Measurements from ENCODE around the gene NFATC2IP. TPM values are rescaled to one million over a fixed set of nuclear protein-coding genes. Genes with fewer than 3 reads are reported as not detected.

The NFATC2IP gene
- total and polyA plus RNA-seq, 2 of the 13 experiments (the other 11 are each of a cell fraction or from before 2014, with no cell fraction given), result 32.1 to 48.5 TPM

DNA sequence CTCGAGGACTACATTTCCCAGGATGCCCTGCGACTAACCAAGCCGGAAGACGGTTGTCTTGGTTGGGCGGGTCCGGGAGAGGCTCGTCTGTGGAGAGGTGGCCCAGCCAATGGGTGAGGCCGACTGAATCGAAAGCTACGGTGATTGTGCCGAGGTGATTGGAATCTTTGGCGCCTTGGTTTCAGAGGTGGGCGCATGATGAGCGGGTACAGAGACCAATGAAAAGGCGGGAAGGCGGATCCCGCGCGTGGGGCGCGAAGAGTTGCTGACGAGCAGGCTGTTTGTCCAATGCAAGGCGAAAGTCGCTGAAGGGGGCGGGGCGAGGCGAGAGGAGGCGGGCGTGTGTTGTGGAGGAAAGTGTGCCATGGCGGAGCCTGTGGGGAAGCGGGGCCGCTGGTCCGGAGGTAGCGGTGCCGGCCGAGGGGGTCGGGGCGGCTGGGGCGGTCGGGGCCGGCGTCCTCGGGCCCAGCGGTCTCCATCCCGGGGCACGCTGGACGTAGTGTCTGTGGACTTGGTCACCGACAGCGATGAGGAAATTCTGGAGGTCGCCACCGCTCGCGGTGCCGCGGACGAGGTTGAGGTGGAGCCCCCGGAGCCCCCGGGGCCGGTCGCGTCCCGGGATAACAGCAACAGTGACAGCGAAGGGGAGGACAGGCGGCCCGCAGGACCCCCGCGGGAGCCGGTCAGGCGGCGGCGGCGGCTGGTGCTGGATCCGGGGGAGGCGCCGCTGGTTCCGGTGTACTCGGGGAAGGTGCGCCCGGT is at the start of gene NFATC2IP (continued):
- TF ChIP-seq ZNF10 (CRISPR knock-in tag; IDR thresholded peaks at IDR 0.05; ENCODE audit: borderline replicate concordance, low read depth), result no peak
- TF ChIP-seq ZNF446 (CRISPR knock-in tag; IDR thresholded peaks at IDR 0.05), result peak; percentile 83
- peak; percentile 73; the same call in 1 of the 2 replicates for TF ChIP-seq FOXK1 (CRISPR knock-in tag; IDR thresholded peaks at IDR 0.05; ENCODE audit: borderline replicate concordance, low read depth)
- TF ChIP-seq RBM22 (optimal IDR thresholded peaks at IDR 0.05; ENCODE audit: low read length), result no peak
- TF ChIP-seq, protein P1, sequence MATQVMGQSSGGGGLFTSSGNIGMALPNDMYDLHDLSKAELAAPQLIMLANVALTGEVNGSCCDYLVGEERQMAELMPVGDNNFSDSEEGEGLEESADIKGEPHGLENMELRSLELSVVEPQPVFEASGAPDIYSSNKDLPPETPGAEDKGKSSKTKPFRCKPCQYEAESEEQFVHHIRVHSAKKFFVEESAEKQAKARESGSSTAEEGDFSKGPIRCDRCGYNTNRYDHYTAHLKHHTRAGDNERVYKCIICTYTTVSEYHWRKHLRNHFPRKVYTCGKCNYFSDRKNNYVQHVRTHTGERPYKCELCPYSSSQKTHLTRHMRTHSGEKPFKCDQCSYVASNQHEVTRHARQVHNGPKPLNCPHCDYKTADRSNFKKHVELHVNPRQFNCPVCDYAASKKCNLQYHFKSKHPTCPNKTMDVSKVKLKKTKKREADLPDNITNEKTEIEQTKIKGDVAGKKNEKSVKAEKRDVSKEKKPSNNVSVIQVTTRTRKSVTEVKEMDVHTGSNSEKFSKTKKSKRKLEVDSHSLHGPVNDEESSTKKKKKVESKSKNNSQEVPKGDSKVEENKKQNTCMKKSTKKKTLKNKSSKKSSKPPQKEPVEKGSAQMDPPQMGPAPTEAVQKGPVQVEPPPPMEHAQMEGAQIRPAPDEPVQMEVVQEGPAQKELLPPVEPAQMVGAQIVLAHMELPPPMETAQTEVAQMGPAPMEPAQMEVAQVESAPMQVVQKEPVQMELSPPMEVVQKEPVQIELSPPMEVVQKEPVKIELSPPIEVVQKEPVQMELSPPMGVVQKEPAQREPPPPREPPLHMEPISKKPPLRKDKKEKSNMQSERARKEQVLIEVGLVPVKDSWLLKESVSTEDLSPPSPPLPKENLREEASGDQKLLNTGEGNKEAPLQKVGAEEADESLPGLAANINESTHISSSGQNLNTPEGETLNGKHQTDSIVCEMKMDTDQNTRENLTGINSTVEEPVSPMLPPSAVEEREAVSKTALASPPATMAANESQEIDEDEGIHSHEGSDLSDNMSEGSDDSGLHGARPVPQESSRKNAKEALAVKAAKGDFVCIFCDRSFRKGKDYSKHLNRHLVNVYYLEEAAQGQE (IDR thresholded peaks at IDR 0.05; ENCODE audit: borderline replicate concordance in 1 of 2, low read depth in 1 of 2, low read length in 2 of 2), result no peak; a peak in 1 of 4 replicates
- no peak for TF ChIP-seq ZBTB42 (CRISPR knock-in tag; IDR thresholded peaks at IDR 0.05)
- no peak for TF ChIP-seq ZNF256 (CRISPR knock-in tag; conservative IDR thresholded peaks at IDR 0.05)
- peak; percentile 89 for TF ChIP-seq RBFOX2 (IDR thresholded peaks at IDR 0.05; ENCODE audit: low read depth, low read length)
- TF ChIP-seq, protein P2, sequence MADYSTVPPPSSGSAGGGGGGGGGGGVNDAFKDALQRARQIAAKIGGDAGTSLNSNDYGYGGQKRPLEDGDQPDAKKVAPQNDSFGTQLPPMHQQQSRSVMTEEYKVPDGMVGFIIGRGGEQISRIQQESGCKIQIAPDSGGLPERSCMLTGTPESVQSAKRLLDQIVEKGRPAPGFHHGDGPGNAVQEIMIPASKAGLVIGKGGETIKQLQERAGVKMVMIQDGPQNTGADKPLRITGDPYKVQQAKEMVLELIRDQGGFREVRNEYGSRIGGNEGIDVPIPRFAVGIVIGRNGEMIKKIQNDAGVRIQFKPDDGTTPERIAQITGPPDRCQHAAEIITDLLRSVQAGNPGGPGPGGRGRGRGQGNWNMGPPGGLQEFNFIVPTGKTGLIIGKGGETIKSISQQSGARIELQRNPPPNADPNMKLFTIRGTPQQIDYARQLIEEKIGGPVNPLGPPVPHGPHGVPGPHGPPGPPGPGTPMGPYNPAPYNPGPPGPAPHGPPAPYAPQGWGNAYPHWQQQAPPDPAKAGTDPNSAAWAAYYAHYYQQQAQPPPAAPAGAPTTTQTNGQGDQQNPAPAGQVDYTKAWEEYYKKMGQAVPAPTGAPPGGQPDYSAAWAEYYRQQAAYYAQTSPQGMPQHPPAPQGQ (CRISPR knock-in tag; IDR thresholded peaks at IDR 0.05; ENCODE audit: borderline replicate concordance), result no peak
- TF ChIP-seq, protein P3, sequence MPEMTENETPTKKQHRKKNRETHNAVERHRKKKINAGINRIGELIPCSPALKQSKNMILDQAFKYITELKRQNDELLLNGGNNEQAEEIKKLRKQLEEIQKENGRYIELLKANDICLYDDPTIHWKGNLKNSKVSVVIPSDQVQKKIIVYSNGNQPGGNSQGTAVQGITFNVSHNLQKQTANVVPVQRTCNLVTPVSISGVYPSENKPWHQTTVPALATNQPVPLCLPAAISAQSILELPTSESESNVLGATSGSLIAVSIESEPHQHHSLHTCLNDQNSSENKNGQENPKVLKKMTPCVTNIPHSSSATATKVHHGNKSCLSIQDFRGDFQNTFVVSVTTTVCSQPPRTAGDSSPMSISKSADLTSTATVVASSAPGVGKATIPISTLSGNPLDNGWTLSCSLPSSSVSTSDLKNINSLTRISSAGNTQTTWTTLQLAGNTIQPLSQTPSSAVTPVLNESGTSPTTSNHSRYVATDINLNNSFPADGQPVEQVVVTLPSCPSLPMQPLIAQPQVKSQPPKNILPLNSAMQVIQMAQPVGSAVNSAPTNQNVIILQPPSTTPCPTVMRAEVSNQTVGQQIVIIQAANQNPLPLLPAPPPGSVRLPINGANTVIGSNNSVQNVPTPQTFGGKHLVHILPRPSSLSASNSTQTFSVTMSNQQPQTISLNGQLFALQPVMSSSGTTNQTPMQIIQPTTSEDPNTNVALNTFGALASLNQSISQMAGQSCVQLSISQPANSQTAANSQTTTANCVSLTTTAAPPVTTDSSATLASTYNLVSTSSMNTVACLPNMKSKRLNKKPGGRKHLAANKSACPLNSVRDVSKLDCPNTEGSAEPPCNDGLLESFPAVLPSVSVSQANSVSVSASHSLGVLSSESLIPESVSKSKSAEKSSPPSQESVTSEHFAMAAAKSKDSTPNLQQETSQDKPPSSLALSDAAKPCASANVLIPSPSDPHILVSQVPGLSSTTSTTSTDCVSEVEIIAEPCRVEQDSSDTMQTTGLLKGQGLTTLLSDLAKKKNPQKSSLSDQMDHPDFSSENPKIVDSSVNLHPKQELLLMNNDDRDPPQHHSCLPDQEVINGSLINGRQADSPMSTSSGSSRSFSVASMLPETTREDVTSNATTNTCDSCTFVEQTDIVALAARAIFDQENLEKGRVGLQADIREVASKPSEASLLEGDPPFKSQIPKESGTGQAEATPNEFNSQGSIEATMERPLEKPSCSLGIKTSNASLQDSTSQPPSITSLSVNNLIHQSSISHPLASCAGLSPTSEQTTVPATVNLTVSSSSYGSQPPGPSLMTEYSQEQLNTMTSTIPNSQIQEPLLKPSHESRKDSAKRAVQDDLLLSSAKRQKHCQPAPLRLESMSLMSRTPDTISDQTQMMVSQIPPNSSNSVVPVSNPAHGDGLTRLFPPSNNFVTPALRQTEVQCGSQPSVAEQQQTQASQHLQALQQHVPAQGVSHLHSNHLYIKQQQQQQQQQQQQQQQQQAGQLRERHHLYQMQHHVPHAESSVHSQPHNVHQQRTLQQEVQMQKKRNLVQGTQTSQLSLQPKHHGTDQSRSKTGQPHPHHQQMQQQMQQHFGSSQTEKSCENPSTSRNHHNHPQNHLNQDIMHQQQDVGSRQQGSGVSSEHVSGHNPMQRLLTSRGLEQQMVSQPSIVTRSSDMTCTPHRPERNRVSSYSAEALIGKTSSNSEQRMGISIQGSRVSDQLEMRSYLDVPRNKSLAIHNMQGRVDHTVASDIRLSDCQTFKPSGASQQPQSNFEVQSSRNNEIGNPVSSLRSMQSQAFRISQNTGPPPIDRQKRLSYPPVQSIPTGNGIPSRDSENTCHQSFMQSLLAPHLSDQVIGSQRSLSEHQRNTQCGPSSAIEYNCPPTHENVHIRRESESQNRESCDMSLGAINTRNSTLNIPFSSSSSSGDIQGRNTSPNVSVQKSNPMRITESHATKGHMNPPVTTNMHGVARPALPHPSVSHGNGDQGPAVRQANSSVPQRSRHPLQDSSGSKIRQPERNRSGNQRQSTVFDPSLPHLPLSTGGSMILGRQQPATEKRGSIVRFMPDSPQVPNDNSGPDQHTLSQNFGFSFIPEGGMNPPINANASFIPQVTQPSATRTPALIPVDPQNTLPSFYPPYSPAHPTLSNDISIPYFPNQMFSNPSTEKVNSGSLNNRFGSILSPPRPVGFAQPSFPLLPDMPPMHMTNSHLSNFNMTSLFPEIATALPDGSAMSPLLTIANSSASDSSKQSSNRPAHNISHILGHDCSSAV (CRISPR knock-in tag; IDR thresholded peaks at IDR 0.05; ENCODE audit: borderline replicate concordance), result no peak
- no peak for TF ChIP-seq SETDB1 (CRISPR knock-in tag; IDR thresholded peaks at IDR 0.05; ENCODE audit: borderline replicate concordance)
- TF ChIP-seq ZNF180 (CRISPR knock-in tag; IDR thresholded peaks at IDR 0.05; ENCODE audit: borderline replicate concordance, low read depth), result no peak
- TF ChIP-seq ADNP (CRISPR knock-in tag; IDR thresholded peaks at IDR 0.05), result no peak
- no peak for TF ChIP-seq NFE2L2 (IDR thresholded peaks at IDR 0.05; ENCODE audit: low read length)
- peak; percentile 28; the same call in 1 of the 2 replicates for TF ChIP-seq RAD21 (CRISPR knock-in tag; IDR thresholded peaks at IDR 0.05)

Measured in HepG2 (cell line).